Measurements from ENCODE around the gene MFSD12.

MFSD12 gene

GRCh38 chr19:3535563-3535965 lies 21.8 kb downstream of the MFSD12 start:
- no peak for DNase-seq (ENCODE audit: low spot score)
- TF ChIP-seq CTCF (IDR thresholded peaks at IDR 0.05; ENCODE audit: extremely low read depth, missing control alignments): no peak

- TF ChIP-seq CTCF (IDR thresholded peaks at IDR 0.05; ENCODE audit: extremely low read depth, missing control alignments): no peak
Observed at GRCh38 chr19:3535235-3535535, 22.2 kb downstream of the MFSD12 start.

GRCh38 chr19:3534375-3535234 lies 22.8 kb downstream of the MFSD12 start:
- no peak for TF ChIP-seq CTCF (IDR thresholded peaks at IDR 0.05; ENCODE audit: extremely low read depth, missing control alignments)
- DNase-seq (ENCODE audit: low spot score): no peak

More at GRCh38 chr19:3535235-3535535, 22.2 kb downstream of the MFSD12 start:
- DNase-seq (ENCODE audit: low spot score): no peak

GRCh38 chr19:3533563-3534216 lies 23.7 kb downstream of the MFSD12 start:
- no peak for TF ChIP-seq CTCF (IDR thresholded peaks at IDR 0.05; ENCODE audit: extremely low read depth, missing control alignments)
- DNase-seq (ENCODE audit: low spot score): no peak

- no peak for TF ChIP-seq CTCF (IDR thresholded peaks at IDR 0.05; ENCODE audit: extremely low read depth, missing control alignments)
- no peak for DNase-seq (ENCODE audit: low spot score)
Observed at GRCh38 chr19:3533033-3533432, 24.4 kb downstream of the MFSD12 start.

GRCh38 chr19:3532154-3532786 lies 25.1 kb downstream of the MFSD12 start:
- no peak for TF ChIP-seq CTCF (IDR thresholded peaks at IDR 0.05; ENCODE audit: extremely low read depth, missing control alignments)
- DNase-seq (ENCODE audit: low spot score): no peak

GRCh38 chr19:3531716-3532115 lies 25.7 kb downstream of the MFSD12 start:
- no peak for TF ChIP-seq CTCF (IDR thresholded peaks at IDR 0.05; ENCODE audit: extremely low read depth, missing control alignments)
- DNase-seq (ENCODE audit: low spot score): no peak

All from GM20000 (cell line).